ENCODE data around the gene PPP1R3G. TPM values are rescaled to one million over a fixed set of nuclear protein-coding genes. Genes with fewer than 3 reads are reported as not detected.

The PPP1R3G gene
- total and polyA plus RNA-seq, 2 of the 13 experiments (the other 11 are each of a cell fraction or from before 2014, with no cell fraction given): 1.2 to 1.3 TPM

- no peak overlapping the region for H3K4me3 ChIP-seq (replicated peaks in 1 of 3; ENCODE audit: insufficient read depth in 1 of 3, low read depth in 2 of 3, low read length in 3 of 3)
- no peak overlapping the region for H3K4me2 ChIP-seq (ENCODE audit: low read depth, low read length)
- FAIRE-seq: no peak
- no peak for DNase-seq (ENCODE audit: low spot score)
- no TSS peak for BruUV-seq (replicated peaks)
- intact Hi-C loops (cut with micrococcal nuclease; ENCODE audit: unreplicated experiment): no loop called here
- POLR2A ChIA-PET: no interaction called here
- TF ChIP-seq RFXANK (CRISPR knock-in tag; IDR thresholded peaks at IDR 0.05) (no peak), ZBTB46 (CRISPR knock-in tag; IDR thresholded peaks at IDR 0.05; ENCODE audit: borderline replicate concordance) (no peak), THYN1 (CRISPR knock-in tag; IDR thresholded peaks at IDR 0.05; ENCODE audit: borderline replicate concordance, low read depth) (no peak), ZNF253 (CRISPR knock-in tag; IDR thresholded peaks at IDR 0.05; ENCODE audit: borderline replicate concordance) (no peak), ZNF710 (CRISPR knock-in tag; IDR thresholded peaks at IDR 0.05; ENCODE audit: borderline replicate concordance) (no peak), ARNTL (CRISPR knock-in tag; IDR thresholded peaks at IDR 0.05) (no peak), SP140L (CRISPR knock-in tag; IDR thresholded peaks at IDR 0.05; ENCODE audit: borderline replicate concordance) (no peak), ZNF879 (CRISPR knock-in tag; IDR thresholded peaks at IDR 0.05) (no peak), EHMT2 (IDR thresholded peaks at IDR 0.05; ENCODE audit: borderline replicate concordance, low read depth, low read length) (no peak), THAP9 (CRISPR knock-in tag; IDR thresholded peaks at IDR 0.05; ENCODE audit: borderline replicate concordance) (no peak), SNAPC5 (CRISPR knock-in tag; IDR thresholded peaks at IDR 0.05; ENCODE audit: borderline replicate concordance) (no peak)
- H3K27ac ChIP-seq (ENCODE audit: extremely low read length, insufficient read depth, low read length): no peak overlapping the region
- H3K9me3 ChIP-seq (ENCODE audit: low read length): no peaks in the 10 kb centered on the region
- peaks cover 24% of the 10 kb centered on the region for H3K4me1 ChIP-seq (ENCODE audit: insufficient read depth, low read length)
- in situ Hi-C loops (cut with HindIII; ENCODE audit: extremely low pct_ligation_motif_present, low pct_unique_long_range_greater_than_20kb): no loop called here
- ATAC-seq: no peak
- no peaks in the 10 kb centered on the region for H3K27me3 ChIP-seq (ENCODE audit: control insufficient read depth in 1 of 2, insufficient read depth in 2 of 2, low read length in 2 of 2)
- CTCF ChIA-PET (ENCODE audit: low intra/inter-chr PET ratio, low total read pairs): interaction anchor here (1.2 kb wide), 1 partner anchor 16 kb away, joined by 3 read pairs; no protein-coding TSS in a partner anchor
- H3K36me3 ChIP-seq (replicated peaks in 1 of 2; ENCODE audit: control insufficient read depth in 1 of 2, insufficient read depth in 2 of 2, low read length in 2 of 2): no peaks in the 10 kb centered on the region; a peak in 3 of 5 replicates
- no peaks in the 10 kb centered on the region for H4K20me1 ChIP-seq (ENCODE audit: insufficient read depth, low read length)
- 94% methylated on average over 4 of the region's 4 CpGs for WGBS (ENCODE audit: low lambda C conversion rate)
- no peaks in the 10 kb centered on the region for H3K79me2 ChIP-seq (ENCODE audit: insufficient read depth, low read length)
- H2AFZ ChIP-seq (ENCODE audit: low read length): no peak overlapping the region
- H3K9ac ChIP-seq (ENCODE audit: insufficient read depth, low read depth, low read length): no peak overlapping the region
Measured at GRCh38 chr6:5128351-5128750, 43.2 kb downstream of the PPP1R3G start.
